GM23248 (cell line): ENCODE measurements around the gene NHEJ1. TPM values are rescaled to one million over a fixed set of nuclear protein-coding genes. Genes with fewer than 3 reads are reported as not detected.

Source experiments
- DNase-seq: peaks from one replicate; pipeline ENCODE4 v3.0.0-alpha.2; 2015
- H2AFZ ChIP-seq: fragments of 200-600 bp; sonication (generic); 2 replicates; pipeline ENCODE4 v1.6.1; 2016; ENCODE audit warnings: antibody characterized with exemption
- H3F3A ChIP-seq: fragments of 200-600 bp; sonication (generic); 2 replicates; pipeline ENCODE4 v1.6.1; 2016; ENCODE audit warnings: mild to moderate bottlenecking, antibody characterized with exemption, mixed run types; ENCODE audit not compliant: insufficient read depth
- H3K27ac ChIP-seq: fragments of 200-600 bp; sonication (generic); 2 replicates; pipeline ENCODE4 v1.5.1; 2016; ENCODE audit warnings: mild to moderate bottlenecking
- H3K27me3 ChIP-seq: fragments of 200-600 bp; sonication (generic); replicated peaks from 2 replicates; pipeline ENCODE4 v1.6.1; 2016; ENCODE audit warnings: mild to moderate bottlenecking; ENCODE audit not compliant: insufficient read depth
- H3K36me3 ChIP-seq: fragments of 200-600 bp; sonication (generic); 2 replicates; pipeline ENCODE4 v1.6.1; 2016; ENCODE audit warnings: low read depth, mild to moderate bottlenecking
- H3K4me1 ChIP-seq: fragments of 200-600 bp; sonication (generic); 2 replicates; pipeline ENCODE4 v1.6.1; 2016; ENCODE audit warnings: mild to moderate bottlenecking; ENCODE audit not compliant: insufficient read depth
- H3K4me2 ChIP-seq: fragments of 200-600 bp; sonication (generic); one replicate; pipeline ENCODE4 v1.6.1; 2016; ENCODE audit warnings: mild to moderate bottlenecking; ENCODE audit not compliant: unreplicated experiment
- H3K4me3 ChIP-seq: fragments of 200-600 bp; sonication (generic); 2 replicates; pipeline ENCODE4 v1.5.1; 2016; ENCODE audit warnings: mild to moderate bottlenecking
- H3K79me2 ChIP-seq: fragments of 200-600 bp; sonication (generic); 2 replicates; pipeline ENCODE4 v1.6.1; 2016; ENCODE audit warnings: mild to moderate bottlenecking; ENCODE audit not compliant: insufficient read depth
- H3K9ac ChIP-seq: fragments of 200-600 bp; sonication (generic); 2 replicates; pipeline ENCODE4 v1.6.1; 2016; ENCODE audit warnings: mild to moderate bottlenecking
- H3K9me2 ChIP-seq: fragments of 200-600 bp; sonication (generic); 2 replicates; pipeline ENCODE4 v1.6.1; 2016; ENCODE audit warnings: mixed run types, mild to moderate bottlenecking, moderate library complexity; ENCODE audit not compliant: insufficient read depth
- H3K9me3 ChIP-seq: fragments of 200-600 bp; sonication (generic); one replicate; pipeline ENCODE4 v1.6.1; 2017; ENCODE audit warnings: low read depth
- H4K20me1 ChIP-seq: fragments of 200-600 bp; sonication (generic); 2 replicates; pipeline ENCODE4 v1.6.0; 2016; ENCODE audit not compliant: insufficient read depth
- EZH2 ChIP-seq: fragments of 200-600 bp; sonication (generic); IDR thresholded peaks from 2 replicates; pipeline ENCODE4 v1.6.1; 2018; ENCODE audit warnings: antibody characterized with exemption, mild to moderate bottlenecking; ENCODE audit not compliant: insufficient read depth, poor library complexity, severe bottlenecking
- EZH2phosphoT487 ChIP-seq: fragments of 200-600 bp; sonication (generic); IDR thresholded peaks from 2 replicates; pipeline ENCODE4 v1.6.1; 2018; ENCODE audit warnings: antibody characterized with exemption, moderate library complexity, mild to moderate bottlenecking, low read depth; ENCODE audit not compliant: insufficient read depth
- WGBS, 2 experiments: methylation state at CpG; one replicate each; pipeline ENCODE4 v1.1.6; 2015 to 2017; ENCODE audit warnings: low lambda C conversion rate in 2 of 2, low coverage in 1 of 2; ENCODE audit errors: missing lambda C conversion rate in 2 of 2; 5-methylcytosine and 5-hydroxymethylcytosine counted together
- in situ Hi-C: fragments of 300-500 bp; cut with MboI; formaldehyde crosslinking; loops from 2 replicates; pipeline ENCODE4 v1.15.0; 2020
- polyA plus RNA-seq: library from polyadenylated mRNA; unstranded; fragments of >200 nt; fragmentation: Nextera tagmentation; extraction: Ambion mirVana; gene quantifications from 2 replicates; pipeline ENCODE4 v1.2.1, GENCODE V29; 2016
- total RNA-seq: library from RNA; depleted of rRNA; stranded (reverse); fragments of >200 nt; shearing (Covaris generic); gene quantifications from 2 replicates; pipeline ENCODE4 v1.2.3, GENCODE V29; 2014

The NHEJ1 gene
- total and polyA plus RNA-seq, 2 experiments from 2014 or later: 8.3 to 16.1 TPM

DNA sequence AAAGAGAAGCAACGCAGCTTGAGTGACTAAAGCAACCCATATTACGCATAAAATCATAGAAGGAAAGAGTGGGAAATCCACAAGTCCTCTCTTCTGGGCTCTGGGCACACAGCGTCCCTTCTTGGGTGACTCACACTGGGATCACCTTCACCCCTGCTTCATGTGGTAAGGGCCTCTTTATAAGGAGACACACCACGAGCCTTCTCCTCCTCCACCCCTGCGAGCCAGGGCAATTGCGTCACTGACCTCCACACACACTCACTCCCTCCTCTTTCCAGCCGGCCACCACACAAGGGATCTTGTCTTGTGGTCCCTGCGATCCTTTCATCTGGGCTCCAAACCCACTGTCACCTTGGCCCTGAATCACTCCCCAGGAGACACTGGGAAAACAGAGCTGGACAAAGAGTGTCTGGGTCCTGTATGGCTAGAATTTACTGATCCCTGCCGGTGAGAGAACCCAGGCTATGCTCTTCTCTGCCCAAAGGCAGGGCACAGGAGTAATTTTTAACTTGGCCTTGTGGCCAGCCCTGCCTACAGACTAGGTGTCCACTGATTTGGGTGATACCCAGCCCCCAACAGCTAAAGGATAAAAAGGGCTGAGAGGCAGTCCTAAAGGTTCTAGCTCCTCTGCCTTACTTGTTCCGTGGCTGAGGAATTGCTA, 35.3 kb downstream of the NHEJ1 start:
- peaks cover 23% of the 10 kb centered on the region for H3K4me1 ChIP-seq
- peak overlapping the region; percentile 57 for H3K27ac ChIP-seq
- DNase-seq: peak; percentile 93
- H2AFZ ChIP-seq: no peak overlapping the region
- H3F3A ChIP-seq: peaks cover 19% of the 10 kb centered on the region
- H4K20me1 ChIP-seq: no peaks in the 10 kb centered on the region
- H3K9ac ChIP-seq: no peak overlapping the region
- no peaks in the 10 kb centered on the region for H3K9me3 ChIP-seq
- in situ Hi-C loops: no loop called here
- no peaks in the 10 kb centered on the region for H3K27me3 ChIP-seq
- H3K36me3 ChIP-seq: no peaks in the 10 kb centered on the region
- no peaks in the 10 kb centered on the region for H3K79me2 ChIP-seq
- TF ChIP-seq EZH2phosphoT487 (no peak), EZH2 (no peak)
- peak overlapping the region; percentile 66 for H3K4me2 ChIP-seq
- peak overlapping the region; percentile 15; the same call in 1 of the 2 replicates for H3K4me3 ChIP-seq
- H3K9me2 ChIP-seq: no peaks in the 10 kb centered on the region
- 31 to 41% methylated on average over 10 of the region's 10 CpGs for WGBS, 2 experiments

DNA sequence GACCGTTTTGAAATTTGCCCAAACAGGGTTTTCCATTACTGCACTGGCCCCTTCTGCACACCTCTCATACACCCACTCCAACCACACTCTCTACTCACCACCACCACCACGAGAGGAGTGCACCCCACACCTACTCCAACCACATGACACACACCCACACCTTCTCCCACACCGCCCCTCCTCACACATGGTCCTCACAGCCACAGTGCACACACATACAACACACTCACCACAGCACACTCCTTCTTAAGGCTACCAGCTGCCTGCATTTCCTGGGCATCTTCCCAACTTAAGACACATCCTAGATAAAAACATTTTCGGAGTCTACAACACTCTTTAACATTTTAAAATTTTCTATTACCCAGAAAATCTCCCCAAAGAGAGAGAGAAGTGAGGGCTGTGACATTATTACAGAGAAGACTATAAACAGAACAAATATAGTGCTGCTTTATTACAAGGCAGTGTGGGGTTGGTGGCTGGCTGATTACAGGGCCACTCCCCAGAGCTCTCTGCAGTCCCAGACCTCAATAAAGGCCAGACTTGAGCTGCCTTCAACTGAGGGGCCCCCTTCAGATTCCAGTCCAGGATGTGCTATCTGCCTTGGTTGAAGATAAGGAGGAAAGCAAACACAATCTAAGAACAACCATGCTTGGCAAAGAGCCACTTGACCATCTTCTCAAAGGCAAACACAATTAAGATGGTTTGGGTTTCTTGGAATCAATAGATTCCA, 36.1 kb downstream of the NHEJ1 start:
- H3K9me3 ChIP-seq: no peaks in the 10 kb centered on the region
- H3K4me3 ChIP-seq: no peak overlapping the region
- no peaks in the 10 kb centered on the region for H3K27me3 ChIP-seq
- no peaks in the 10 kb centered on the region for H4K20me1 ChIP-seq
- H3K27ac ChIP-seq: peak overlapping the region; percentile 13; the same call in 1 of the 2 replicates
- TF ChIP-seq EZH2phosphoT487 (no peak), EZH2 (no peak)
- in situ Hi-C loops: no loop called here
- DNase-seq: peak; percentile 51
- no peaks in the 10 kb centered on the region for H3K9me2 ChIP-seq
- peaks cover 23% of the 10 kb centered on the region for H3F3A ChIP-seq
- H3K9ac ChIP-seq: no peak overlapping the region
- H3K79me2 ChIP-seq: no peaks in the 10 kb centered on the region
- H2AFZ ChIP-seq: no peak overlapping the region
- H3K36me3 ChIP-seq: no peaks in the 10 kb centered on the region
- H3K4me2 ChIP-seq: peak overlapping the region; percentile 66
- 78 to 79% methylated on average over 4 of the region's 4 CpGs for WGBS, 2 experiments
- peaks cover 23% of the 10 kb centered on the region for H3K4me1 ChIP-seq

DNA sequence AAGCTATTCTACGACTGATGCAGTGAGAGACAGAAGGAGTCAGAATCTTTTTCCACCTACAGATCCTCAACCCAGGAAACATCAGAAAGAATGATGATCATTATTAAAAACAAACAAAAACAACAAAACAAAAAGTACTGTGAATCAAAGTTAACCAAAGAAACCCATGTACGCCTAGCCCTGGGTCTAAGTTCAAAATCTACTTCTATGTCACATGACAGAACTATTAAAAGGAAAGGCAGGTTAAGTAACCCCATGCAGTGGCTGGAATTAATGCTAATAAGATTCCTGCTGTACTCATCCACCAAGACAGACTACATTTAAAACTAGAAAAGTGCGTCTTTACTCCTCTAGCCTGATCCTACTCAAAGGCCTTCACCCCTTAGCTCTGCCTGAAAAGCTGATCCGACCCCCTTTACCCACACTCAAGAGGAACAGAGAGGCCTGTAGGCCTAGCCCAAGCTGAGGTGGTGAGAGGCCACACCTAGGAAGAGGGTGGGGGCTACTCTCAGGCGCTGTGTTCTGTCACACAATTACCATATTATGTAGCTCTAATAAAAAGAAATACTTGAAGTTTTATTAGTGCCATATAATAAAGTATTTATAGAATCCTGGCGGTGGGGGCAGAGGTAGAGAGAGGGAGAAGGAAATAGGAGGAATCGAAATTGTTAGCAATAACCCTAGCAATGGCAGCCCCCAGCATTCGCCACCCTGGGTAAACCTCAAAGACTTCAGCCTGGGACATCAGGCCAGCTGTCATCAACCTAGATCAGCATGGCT, 37.1 kb downstream of the NHEJ1 start:
- H3K9me3 ChIP-seq: no peaks in the 10 kb centered on the region

DNA sequence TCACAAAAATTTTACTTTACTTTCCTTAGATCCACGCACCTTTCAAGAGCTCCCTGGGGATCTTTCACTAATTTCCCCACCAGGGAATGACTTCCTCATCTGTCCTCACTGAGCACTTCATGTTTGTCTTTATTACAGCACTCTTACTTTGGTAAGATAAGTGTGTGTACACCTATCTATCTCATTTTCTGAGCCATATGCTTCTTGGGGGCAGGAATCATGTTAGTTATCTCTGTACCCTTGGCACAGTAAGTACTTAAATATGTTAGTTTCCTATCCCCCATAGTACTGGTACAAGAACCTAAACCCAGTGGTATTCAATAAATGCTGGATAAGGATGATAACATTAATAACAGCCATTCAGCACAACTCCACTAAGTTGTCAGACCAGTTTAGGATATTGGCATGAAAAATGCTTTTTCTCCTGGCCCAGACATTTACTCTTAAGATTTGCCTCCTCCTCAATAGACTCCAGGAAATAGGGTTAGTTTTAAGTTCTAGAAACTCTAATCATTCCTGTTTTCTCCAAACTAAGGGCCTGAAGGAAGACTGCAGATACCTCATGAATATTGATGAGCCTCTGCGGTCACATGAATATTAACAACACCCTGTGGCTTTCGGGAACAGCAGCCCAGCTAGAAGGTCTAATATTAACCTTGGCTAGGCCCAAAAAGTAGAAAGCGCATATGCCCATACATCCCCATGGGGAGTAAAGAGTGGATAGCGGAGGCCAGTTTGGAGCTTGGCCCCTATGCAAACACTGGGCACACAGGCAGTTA, 38.2 kb downstream of the NHEJ1 start:
- H3K27me3 ChIP-seq: no peaks in the 10 kb centered on the region
- H3K9me2 ChIP-seq: no peaks in the 10 kb centered on the region
- TF ChIP-seq EZH2phosphoT487: no peak
- no peak for TF ChIP-seq EZH2
- H3K4me3 ChIP-seq: no peak overlapping the region
- no peak for DNase-seq
- H3K79me2 ChIP-seq: no peaks in the 10 kb centered on the region
- no peaks in the 10 kb centered on the region for H3K36me3 ChIP-seq
- H3K9ac ChIP-seq: no peak overlapping the region
- in situ Hi-C loops: no loop called here
- H4K20me1 ChIP-seq: no peaks in the 10 kb centered on the region
- 94 to 97% methylated on average over 5 of the region's 5 CpGs for WGBS, 2 experiments
- no peak overlapping the region for H2AFZ ChIP-seq
- peaks cover 23% of the 10 kb centered on the region for H3K4me1 ChIP-seq
- H3K9me3 ChIP-seq: no peaks in the 10 kb centered on the region
- H3K27ac ChIP-seq: no peak overlapping the region
- peaks cover 23% of the 10 kb centered on the region for H3F3A ChIP-seq
- H3K4me2 ChIP-seq: no peak overlapping the region

More for the DNA sequence above, 37.1 kb downstream of the NHEJ1 start:
- peak overlapping the region; percentile 66 for H3K4me2 ChIP-seq
- WGBS, 2 experiments: 92 to 97% methylated on average over 8 of the region's 8 CpGs
- no peaks in the 10 kb centered on the region for H4K20me1 ChIP-seq
- H3K9ac ChIP-seq: no peak overlapping the region
- no peaks in the 10 kb centered on the region for H3K79me2 ChIP-seq
- no peak overlapping the region for H3K4me3 ChIP-seq
- H3K27ac ChIP-seq: no peak overlapping the region
- no peaks in the 10 kb centered on the region for H3K36me3 ChIP-seq
- H3K9me2 ChIP-seq: no peaks in the 10 kb centered on the region
- peaks cover 23% of the 10 kb centered on the region for H3K4me1 ChIP-seq
- in situ Hi-C loops: no loop called here
- DNase-seq: no peak
- H2AFZ ChIP-seq: no peak overlapping the region
- no peak for TF ChIP-seq EZH2
- no peak for TF ChIP-seq EZH2phosphoT487
- H3K27me3 ChIP-seq: no peaks in the 10 kb centered on the region
- peaks cover 23% of the 10 kb centered on the region for H3F3A ChIP-seq
